K562 (cell line): ENCODE results near the gene CCNB1. TPM values are rescaled to one million over a fixed set of nuclear protein-coding genes. Genes with fewer than 3 reads are reported as not detected.

Experiments used
- CHD7 ChIP-seq: fragments of 200-600 bp; sonication (generic); IDR thresholded peaks from one replicate; pipeline ENCODE4 v1.6.1; 2012; ENCODE audit warnings: mild to moderate bottlenecking, low read depth, low read length, inconsistent platforms
- SMARCA5 ChIP-seq: fragments of 450-650 bp; IDR thresholded peaks from 2 replicates; pipeline ENCODE4 v1.6.1; 2016
- SNAPC5 ChIP-seq: fragments of 250-450 bp; sonication (Bioruptor Pico); IDR thresholded peaks from 2 replicates; pipeline ENCODE4 v1.8.0; 2021; ENCODE audit warnings: moderate library complexity, mild to moderate bottlenecking, inconsistent platforms
- ZNF584 ChIP-seq: fragments of 200-800 bp; sonication (Bioruptor generic); IDR thresholded peaks from 2 replicates; pipeline ENCODE4 v1.6.1; 2016; ENCODE audit warnings: low read depth, mild to moderate bottlenecking, missing genetic modification characterization, missing compliant biosample characterization
- polyA plus RNA-seq, 8 experiments: library from polyadenylated mRNA; depleted of rRNA in 4 of 8; stranded (reverse) in 5 of 8; unstranded in 3 of 8; fragments of >200 nt; fragmentation: Nextera tagmentation in 2 of 8; fragmentation: Illumina TruSeq in 1 of 8; extraction: Ambion mirVana in 2 of 8; extraction: Trizol in 1 of 8; gene quantifications; 2 replicates each; pipeline versions ENCODE4 v1.2.1 to v1.2.3, GENCODE V29; 2011 to 2014; ENCODE audit warnings: inconsistent platforms in 1 of 8, missing spikeins in 1 of 8
- total RNA-seq, 7 experiments: library from RNA; depleted of rRNA in 6 of 7; stranded (reverse); fragments of >200 nt in 6 of 7; fragmentation: Illumina TruSeq in 2 of 7; extraction: Trizol in 2 of 7; gene quantifications; 2 replicates each; pipeline versions ENCODE4 v1.2.1 to v1.2.3, GENCODE V29; 2011 to 2021; ENCODE audit warnings: low replicate concordance in 1 of 7

CCNB1 gene
- total and polyA plus RNA-seq, 9 of the 15 experiments (the other 6 are each of a cell fraction or from before 2014, with no cell fraction given) = 165 to 679 (median 271) TPM

GRCh38 chr5:69184621-69185020 is 17.7 kb downstream of the CCNB1 start (continued):
- TF ChIP-seq CHD7 = no peak
- TF ChIP-seq SNAPC5 (CRISPR knock-in tag) = no peak
- TF ChIP-seq ZNF584 = no peak
- TF ChIP-seq SMARCA5 = no peak
